Measurements from ENCODE around the gene SUMO4. TPM values are rescaled to one million over a fixed set of nuclear protein-coding genes. Genes with fewer than 3 reads are reported as not detected.

The SUMO4 gene
- total and polyA plus RNA-seq, 7 donors: 0.39 to 11.1 (median 5.4) TPM; not detected in 2

DNA sequence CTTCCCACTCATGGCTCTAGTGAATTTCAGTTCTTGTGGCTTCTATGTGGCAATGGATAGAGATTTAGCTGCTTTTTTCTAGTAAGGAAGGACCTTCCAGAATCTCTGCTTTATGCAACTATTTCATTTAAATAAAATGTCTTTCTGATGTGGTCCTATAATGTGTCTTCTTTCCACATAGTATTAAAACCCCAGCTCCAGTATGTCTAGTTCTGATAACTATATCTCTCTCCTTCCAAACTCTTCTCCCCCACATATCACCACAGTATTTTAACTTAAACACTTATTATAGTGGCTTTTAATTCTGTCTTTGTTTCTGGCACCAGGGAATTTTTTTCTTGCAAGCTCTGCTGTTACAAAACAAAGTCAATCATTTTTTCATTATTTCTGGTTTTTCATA, 40.6 kb upstream of the SUMO4 start:
- Histone ChIP-seq H3K9me3 (no peaks in the 10 kb centered on the region), H3K4me3 (no peak overlapping the region), H3K27me3 (no peaks in the 10 kb centered on the region), H3K36me3 (no peaks in the 10 kb centered on the region), H3K27ac (no peak overlapping the region), H3K4me1 (peaks cover 0 to 47% (median 26%) of the 10 kb centered on the region in 4 donors)
- TF ChIP-seq EP300 (IDR thresholded peaks at IDR 0.05): no peak
- TF ChIP-seq, protein P1, sequence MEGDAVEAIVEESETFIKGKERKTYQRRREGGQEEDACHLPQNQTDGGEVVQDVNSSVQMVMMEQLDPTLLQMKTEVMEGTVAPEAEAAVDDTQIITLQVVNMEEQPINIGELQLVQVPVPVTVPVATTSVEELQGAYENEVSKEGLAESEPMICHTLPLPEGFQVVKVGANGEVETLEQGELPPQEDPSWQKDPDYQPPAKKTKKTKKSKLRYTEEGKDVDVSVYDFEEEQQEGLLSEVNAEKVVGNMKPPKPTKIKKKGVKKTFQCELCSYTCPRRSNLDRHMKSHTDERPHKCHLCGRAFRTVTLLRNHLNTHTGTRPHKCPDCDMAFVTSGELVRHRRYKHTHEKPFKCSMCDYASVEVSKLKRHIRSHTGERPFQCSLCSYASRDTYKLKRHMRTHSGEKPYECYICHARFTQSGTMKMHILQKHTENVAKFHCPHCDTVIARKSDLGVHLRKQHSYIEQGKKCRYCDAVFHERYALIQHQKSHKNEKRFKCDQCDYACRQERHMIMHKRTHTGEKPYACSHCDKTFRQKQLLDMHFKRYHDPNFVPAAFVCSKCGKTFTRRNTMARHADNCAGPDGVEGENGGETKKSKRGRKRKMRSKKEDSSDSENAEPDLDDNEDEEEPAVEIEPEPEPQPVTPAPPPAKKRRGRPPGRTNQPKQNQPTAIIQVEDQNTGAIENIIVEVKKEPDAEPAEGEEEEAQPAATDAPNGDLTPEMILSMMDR (IDR thresholded peaks at IDR 0.05): no peak
- TF ChIP-seq POLR2AphosphoS5 (IDR thresholded peaks at IDR 0.05): no peak
- no peak for TF ChIP-seq POLR2A (IDR thresholded peaks at IDR 0.05)
- no peak for DNase-seq
- intact Hi-C loops (cut with DNase I): no loop called here

DNA sequence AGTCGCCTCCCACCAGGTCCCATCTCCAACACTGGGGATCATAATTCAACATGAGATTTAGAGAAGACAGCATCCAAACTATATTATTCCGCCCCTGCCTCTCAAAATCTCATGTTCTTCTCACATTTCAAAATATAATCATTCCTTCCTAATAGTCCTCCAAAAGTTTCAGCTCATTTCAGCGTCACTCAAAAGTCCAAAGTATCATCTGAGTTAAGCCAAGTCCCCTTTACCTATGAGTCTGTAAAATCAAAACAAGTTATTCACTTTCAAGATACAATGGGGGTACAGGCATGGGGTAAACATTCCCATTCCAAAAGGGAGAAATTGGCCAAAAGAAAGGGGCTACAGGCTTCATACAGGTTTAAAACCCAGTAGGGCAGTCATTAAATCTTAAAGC, 39.5 kb upstream of the SUMO4 start:
- no peak for TF ChIP-seq POLR2AphosphoS5 (IDR thresholded peaks at IDR 0.05)
- TF ChIP-seq, protein P1 (IDR thresholded peaks at IDR 0.05): no peak
- no peak for TF ChIP-seq POLR2A (IDR thresholded peaks at IDR 0.05)
- no peak for TF ChIP-seq EP300 (IDR thresholded peaks at IDR 0.05)
- 95 to 96% methylated on average over 3 of the region's 3 CpGs for WGBS, 2 donors
- Histone ChIP-seq H3K36me3 (no peaks in the 10 kb centered on the region), H3K4me1 (peaks cover 0 to 56% (median 35%) of the 10 kb centered on the region in 4 donors), H3K27me3 (no peaks in the 10 kb centered on the region), H3K4me3 (no peak overlapping the region), H3K27ac (no peak overlapping the region), H3K9me3 (no peaks in the 10 kb centered on the region)
- intact Hi-C loops (cut with DNase I): no loop called here
- DNase-seq: no peak

GRCh38 chr6:149362289-149362688, 37.8 kb upstream of the SUMO4 start:
- intact Hi-C loops (cut with DNase I): no loop called here
- H3K4me1 ChIP-seq: peaks cover 0 to 68% (median 46%) of the 10 kb centered on the region in 4 donors
- WGBS, 2 donors: 95 to 96% methylated on average over 5 of the region's 5 CpGs

GRCh38 chr6:149363154-149363553, 36.9 kb upstream of the SUMO4 start:
- peaks cover 0 to 69% (median 51%) of the 10 kb centered on the region in 4 donors for H3K4me1 ChIP-seq
- DNase-seq: no peak
- intact Hi-C loops (cut with DNase I): no loop called here
- no peak overlapping the region for H3K27ac ChIP-seq
- no peaks in the 10 kb centered on the region for H3K36me3 ChIP-seq
- H3K9me3 ChIP-seq: no peaks in the 10 kb centered on the region
- no peak overlapping the region for H3K4me3 ChIP-seq
- TF ChIP-seq POLR2AphosphoS5 (IDR thresholded peaks at IDR 0.05): no peak
- no peak for TF ChIP-seq EP300 (IDR thresholded peaks at IDR 0.05)
- TF ChIP-seq, protein P1 (IDR thresholded peaks at IDR 0.05): no peak
- TF ChIP-seq POLR2A (IDR thresholded peaks at IDR 0.05): no peak
- no peaks in the 10 kb centered on the region for H3K27me3 ChIP-seq
- 92 to 100% methylated on average over 1 of the region's 1 CpG for WGBS, 2 donors

More at GRCh38 chr6:149362289-149362688, 37.8 kb upstream of the SUMO4 start:
- TF ChIP-seq, protein P1 (IDR thresholded peaks at IDR 0.05): no peak
- TF ChIP-seq POLR2AphosphoS5 (IDR thresholded peaks at IDR 0.05): no peak
- no peak for TF ChIP-seq POLR2A (IDR thresholded peaks at IDR 0.05)
- TF ChIP-seq EP300 (IDR thresholded peaks at IDR 0.05): no peak
- Histone ChIP-seq H3K9me3 (no peaks in the 10 kb centered on the region), H3K27ac (no peak overlapping the region), H3K36me3 (no peaks in the 10 kb centered on the region), H3K4me3 (no peak overlapping the region), H3K27me3 (no peaks in the 10 kb centered on the region)
- no peak for DNase-seq

GRCh38 chr6:149364557-149364956, 35.5 kb upstream of the SUMO4 start:
- intact Hi-C loops (cut with DNase I): no loop called here
- Histone ChIP-seq H3K36me3 (no peaks in the 10 kb centered on the region), H3K27ac (no peak overlapping the region), H3K4me3 (no peak overlapping the region), H3K9me3 (no peaks in the 10 kb centered on the region), H3K27me3 (no peaks in the 10 kb centered on the region), H3K4me1 (peaks cover 0 to 72% (median 50%) of the 10 kb centered on the region in 4 donors)
- TF ChIP-seq EP300 (IDR thresholded peaks at IDR 0.05): no peak
- no peak for TF ChIP-seq POLR2A (IDR thresholded peaks at IDR 0.05)
- TF ChIP-seq POLR2AphosphoS5 (IDR thresholded peaks at IDR 0.05): no peak
- TF ChIP-seq, protein P1 (IDR thresholded peaks at IDR 0.05): no peak
- DNase-seq: no peak
- 52 to 69% methylated on average over 2 of the region's 2 CpGs for WGBS, 2 donors

Data from sigmoid colon (tissue), 7 donors.